ENCODE data around the gene KIF25. TPM values are rescaled to one million over a fixed set of nuclear protein-coding genes. Genes with fewer than 3 reads are reported as not detected.

Gene KIF25
- total RNA-seq, 3 donors from 2014 or later, result 0.66 TPM; not detected in 2

- H3K9me3 ChIP-seq, result peaks cover 19 to 34% of the 10 kb centered on the region in 2 donors
- TF ChIP-seq POLR2A (IDR thresholded peaks at IDR 0.05) (no peak), POLR2AphosphoS5 (IDR thresholded peaks at IDR 0.05) (no peak), CTCF (IDR thresholded peaks at IDR 0.05) (no peak)
- H3K36me3 ChIP-seq, result no peaks in the 10 kb centered on the region
- H3K4me1 ChIP-seq, result no peaks in the 10 kb centered on the region
- no peak overlapping the region for H3K27ac ChIP-seq
- no peak overlapping the region for H3K4me3 ChIP-seq
- H3K27me3 ChIP-seq, result no peaks in the 10 kb centered on the region
- intact Hi-C loops (cut with DNase I; ENCODE audit: low total_unique reads), result no loop called here
- no peak for DNase-seq (ENCODE audit: low spot score in 2 of 2)
These were observed 42.4 kb downstream of the KIF25 start for GRCh38 chr6:168039849-168040248.

- no peak for TF ChIP-seq CTCF (IDR thresholded peaks at IDR 0.05)
- TF ChIP-seq POLR2AphosphoS5 (IDR thresholded peaks at IDR 0.05), result no peak
- TF ChIP-seq POLR2A (IDR thresholded peaks at IDR 0.05), result no peak
- peak in 1 of 2 donors; percentile 40 for DNase-seq (ENCODE audit: low spot score in 2 of 2)
- intact Hi-C loops (cut with DNase I; ENCODE audit: low total_unique reads), result no loop called here
- no peaks in the 10 kb centered on the region for H3K4me1 ChIP-seq
- peaks cover 19 to 34% of the 10 kb centered on the region in 2 donors for H3K9me3 ChIP-seq
- H3K27ac ChIP-seq, result no peak overlapping the region
- H3K27me3 ChIP-seq, result no peaks in the 10 kb centered on the region
- H3K36me3 ChIP-seq, result no peaks in the 10 kb centered on the region
- no peak overlapping the region for H3K4me3 ChIP-seq
These were observed 43.5 kb downstream of the KIF25 start for GRCh38 chr6:168040856-168041496.

GRCh38 chr6:168041928-168042327, 44.5 kb downstream of the KIF25 start:
- Histone ChIP-seq H3K27ac (no peak overlapping the region), H3K9me3 (peaks cover 19 to 34% of the 10 kb centered on the region in 2 donors), H3K4me3 (no peak overlapping the region), H3K4me1 (no peaks in the 10 kb centered on the region), H3K27me3 (no peaks in the 10 kb centered on the region), H3K36me3 (no peaks in the 10 kb centered on the region)
- no peak for DNase-seq (ENCODE audit: low spot score in 2 of 2)
- TF ChIP-seq POLR2AphosphoS5 (IDR thresholded peaks at IDR 0.05) (no peak), POLR2A (IDR thresholded peaks at IDR 0.05) (no peak), CTCF (IDR thresholded peaks at IDR 0.05) (no peak)
- intact Hi-C loops (cut with DNase I; ENCODE audit: low total_unique reads), result no loop called here

GRCh38 chr6:168042426-168043192, 45.1 kb downstream of the KIF25 start:
- Histone ChIP-seq H3K9me3 (peaks cover 19 to 34% of the 10 kb centered on the region in 2 donors), H3K27ac (no peak overlapping the region), H3K4me1 (no peaks in the 10 kb centered on the region), H3K36me3 (no peaks in the 10 kb centered on the region), H3K27me3 (no peaks in the 10 kb centered on the region), H3K4me3 (no peak overlapping the region)
- intact Hi-C loops (cut with DNase I; ENCODE audit: low total_unique reads), result no loop called here
- DNase-seq (ENCODE audit: low spot score in 2 of 2), result no peak
- TF ChIP-seq POLR2A (IDR thresholded peaks at IDR 0.05), result no peak
- TF ChIP-seq CTCF (IDR thresholded peaks at IDR 0.05), result no peak
- TF ChIP-seq POLR2AphosphoS5 (IDR thresholded peaks at IDR 0.05), result no peak

- DNase-seq (ENCODE audit: low spot score in 2 of 2), result peak in 1 of 2 donors; percentile 30
- intact Hi-C loops (cut with DNase I; ENCODE audit: low total_unique reads), result no loop called here
These were observed 45.8 kb downstream of the KIF25 start for GRCh38 chr6:168043193-168043847.

More at GRCh38 chr6:168043193-168043847, 45.8 kb downstream of the KIF25 start:
- no peak overlapping the region for H3K27ac ChIP-seq
- no peak for TF ChIP-seq CTCF (IDR thresholded peaks at IDR 0.05)
- no peak for TF ChIP-seq POLR2AphosphoS5 (IDR thresholded peaks at IDR 0.05)
- no peak for TF ChIP-seq POLR2A (IDR thresholded peaks at IDR 0.05)
- H3K4me3 ChIP-seq, result no peak overlapping the region
- H3K36me3 ChIP-seq, result no peaks in the 10 kb centered on the region
- no peaks in the 10 kb centered on the region for H3K4me1 ChIP-seq
- H3K27me3 ChIP-seq, result no peaks in the 10 kb centered on the region
- H3K9me3 ChIP-seq, result peaks cover 19 to 34% of the 10 kb centered on the region in 2 donors

Data from breast epithelium (tissue), 4 donors.